Fibroblast of the aortic adventitia (primary cell): ENCODE data around the gene UVRAG. TPM values are rescaled to one million over a fixed set of nuclear protein-coding genes. Genes with fewer than 3 reads are reported as not detected.
A peak's percentile ranks its signal among the peaks of the same experiment; 100 is the strongest.

ENCODE experiments used
- DNase-seq: peaks from one replicate; pipeline ENCODE4 v3.0.0-alpha.2; 2010; ENCODE audit warnings: low read depth
- H3K4me3 ChIP-seq: 2 replicates; pipeline ENCODE4 v1.5.1; 2011; ENCODE audit warnings: low read depth, mild to moderate bottlenecking, control low read depth, low read length, moderate library complexity
- total RNA-seq: library from RNA; depleted of rRNA; stranded (reverse); fragments of >200 nt; gene quantifications from 2 replicates; pipeline ENCODE4 v1.2.3, GENCODE V29; 2012; ENCODE audit warnings: low replicate concordance
- TF ChIP-seq, protein P1 (sequence below): IDR thresholded peaks from 2 replicates; pipeline ENCODE4 v1.5.1; 2011; ENCODE audit warnings: mild to moderate bottlenecking, low read length, control low read depth, inconsistent platforms; ENCODE audit not compliant: insufficient read depth

The UVRAG gene
- total RNA-seq, 1 donor = 21.6 TPM

GRCh38 chr11:76148941-76149613, 334.1 kb downstream of the UVRAG start:
- TF ChIP-seq, protein P1, sequence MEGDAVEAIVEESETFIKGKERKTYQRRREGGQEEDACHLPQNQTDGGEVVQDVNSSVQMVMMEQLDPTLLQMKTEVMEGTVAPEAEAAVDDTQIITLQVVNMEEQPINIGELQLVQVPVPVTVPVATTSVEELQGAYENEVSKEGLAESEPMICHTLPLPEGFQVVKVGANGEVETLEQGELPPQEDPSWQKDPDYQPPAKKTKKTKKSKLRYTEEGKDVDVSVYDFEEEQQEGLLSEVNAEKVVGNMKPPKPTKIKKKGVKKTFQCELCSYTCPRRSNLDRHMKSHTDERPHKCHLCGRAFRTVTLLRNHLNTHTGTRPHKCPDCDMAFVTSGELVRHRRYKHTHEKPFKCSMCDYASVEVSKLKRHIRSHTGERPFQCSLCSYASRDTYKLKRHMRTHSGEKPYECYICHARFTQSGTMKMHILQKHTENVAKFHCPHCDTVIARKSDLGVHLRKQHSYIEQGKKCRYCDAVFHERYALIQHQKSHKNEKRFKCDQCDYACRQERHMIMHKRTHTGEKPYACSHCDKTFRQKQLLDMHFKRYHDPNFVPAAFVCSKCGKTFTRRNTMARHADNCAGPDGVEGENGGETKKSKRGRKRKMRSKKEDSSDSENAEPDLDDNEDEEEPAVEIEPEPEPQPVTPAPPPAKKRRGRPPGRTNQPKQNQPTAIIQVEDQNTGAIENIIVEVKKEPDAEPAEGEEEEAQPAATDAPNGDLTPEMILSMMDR = no peak
- no peak for DNase-seq

GRCh38 chr11:76149713-76150112, 334.7 kb downstream of the UVRAG start:
- TF ChIP-seq, protein P1 = no peak
- no peak for DNase-seq
- H3K4me3 ChIP-seq = no peak overlapping the region

More at GRCh38 chr11:76148941-76149613, 334.1 kb downstream of the UVRAG start:
- H3K4me3 ChIP-seq = no peak overlapping the region

- no peak for DNase-seq
Measured at GRCh38 chr11:76150141-76150540, 335.1 kb downstream of the UVRAG start.

DNA sequence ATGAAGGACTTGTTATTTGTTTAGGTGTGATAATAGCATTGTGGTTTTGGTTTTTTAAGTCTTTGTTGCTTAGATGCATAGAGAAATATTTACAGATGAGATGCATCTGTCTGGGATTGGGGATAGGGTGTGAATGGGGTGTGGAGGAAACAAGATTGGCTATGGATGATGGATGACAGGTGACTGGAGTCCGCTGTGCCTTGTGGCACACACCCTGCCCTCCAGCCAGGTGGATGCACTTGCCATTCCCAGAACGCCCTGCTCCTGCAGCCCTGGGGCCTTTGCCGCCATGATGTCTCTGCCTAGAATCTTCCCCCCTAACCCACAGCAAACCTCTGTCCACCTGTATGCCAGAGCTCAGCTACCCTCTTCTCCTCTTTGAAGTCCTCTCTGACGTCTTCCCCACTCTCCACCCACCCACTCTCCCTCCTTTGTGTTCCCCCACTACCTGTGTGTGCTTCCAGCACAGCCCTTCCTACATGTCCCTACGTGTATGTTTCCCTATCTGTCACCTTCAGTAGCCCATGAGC, 336.6 kb downstream of the UVRAG start:
- no peak overlapping the region for H3K4me3 ChIP-seq
- no peak for DNase-seq
- TF ChIP-seq, protein P1 = no peak

More at GRCh38 chr11:76150141-76150540, 335.1 kb downstream of the UVRAG start:
- TF ChIP-seq, protein P1 = no peak
- H3K4me3 ChIP-seq = no peak overlapping the region

DNA sequence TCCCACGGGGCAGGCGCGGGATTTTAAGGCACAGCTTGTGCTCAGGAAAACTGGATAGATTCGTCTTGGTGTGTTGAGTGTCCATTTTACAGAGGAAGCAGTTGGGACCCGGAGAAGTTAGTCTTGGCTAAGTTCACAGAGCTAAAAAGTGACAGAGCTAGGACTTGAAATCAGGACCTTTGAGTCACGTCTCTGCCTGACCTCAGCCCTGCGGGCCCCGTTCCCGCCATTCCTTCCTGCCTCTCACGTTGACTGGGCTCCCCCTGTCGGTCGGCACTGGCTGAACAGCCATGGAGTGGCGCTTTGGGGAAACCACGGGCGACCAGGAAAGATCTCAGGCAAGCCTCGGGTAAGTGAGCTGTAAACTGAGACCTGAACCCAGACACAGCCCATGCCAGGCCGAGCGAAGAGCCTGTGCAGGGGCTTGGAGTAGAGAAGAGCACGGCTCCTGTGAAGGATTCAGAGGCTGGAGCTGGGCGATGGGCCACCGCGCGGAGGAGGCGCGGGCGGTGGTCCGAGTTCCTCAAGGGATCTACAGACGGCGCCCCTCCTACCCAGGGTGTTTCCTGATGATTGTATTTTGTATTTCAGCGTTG, 337.2 kb downstream of the UVRAG start:
- TF ChIP-seq, protein P1 = peak; percentile 99
- H3K4me3 ChIP-seq = peak overlapping the region; percentile 59
- peak; percentile 77 for DNase-seq

DNA sequence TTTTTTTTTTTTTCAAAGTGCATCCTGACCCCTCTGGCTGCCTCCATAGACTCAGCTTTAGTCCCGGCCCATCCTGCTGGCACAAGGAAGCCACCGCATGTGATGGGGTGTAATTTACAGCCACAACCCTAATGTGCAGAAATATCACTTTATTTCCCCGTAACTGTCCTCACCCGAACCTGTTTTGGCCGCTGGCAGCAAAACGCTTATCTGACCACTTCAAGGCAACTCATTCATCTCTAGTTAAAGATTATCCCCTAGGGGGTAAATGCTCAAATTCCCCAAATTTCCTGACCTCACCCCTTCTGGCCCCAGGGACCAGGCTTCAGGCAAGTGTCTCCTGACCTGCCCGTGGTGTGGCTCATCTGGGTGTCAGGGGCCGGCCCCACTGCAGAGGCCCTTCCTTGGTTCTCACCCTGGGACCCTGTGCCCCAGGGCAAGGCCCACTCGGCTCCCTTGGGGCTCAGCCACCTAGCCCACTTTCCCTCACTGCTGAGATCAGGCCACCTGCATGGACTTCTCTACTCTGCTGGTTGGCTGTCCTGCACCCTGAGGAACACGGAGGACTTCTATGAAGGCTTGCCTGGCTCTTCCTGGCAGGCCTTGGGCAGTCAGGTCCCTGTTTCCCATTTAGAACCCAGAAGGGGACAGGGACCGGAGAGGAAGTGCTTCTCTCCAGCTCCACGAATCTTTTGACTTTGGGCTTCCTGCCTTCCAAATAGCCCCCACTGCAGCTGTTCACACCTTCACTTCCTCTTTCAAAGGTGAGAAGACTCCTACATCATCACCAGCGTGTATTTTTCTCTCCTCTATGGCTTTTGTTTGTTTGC, 337.9 kb downstream of the UVRAG start:
- H3K4me3 ChIP-seq = no peak overlapping the region

More for the DNA sequence above, 337.9 kb downstream of the UVRAG start:
- TF ChIP-seq, protein P1 = no peak
- no peak for DNase-seq
